ENCODE data around the gene GPC5. TPM values are rescaled to one million over a fixed set of nuclear protein-coding genes. Genes with fewer than 3 reads are reported as not detected.

Gene GPC5
- total and polyA plus RNA-seq, 2 donors (not counting 3 experiments of a cell fraction or from before 2014, with no cell fraction given) = 0.59 to 0.97 TPM

GRCh38 chr13:92912629-92913028 lies 1514.2 kb downstream of the GPC5 start:
- dilution Hi-C loops (cut with MboI; ENCODE audit: extremely low pct_ligation_motif_present, low sequenced_read_pairs) (no loop called here), intact Hi-C loops (cut with micrococcal nuclease) (no loop called here)
- ChIA-PET POLR2A (no interaction called here), CTCF (no interaction called here)
- Histone ChIP-seq H3K9me1 (replicated peaks; ENCODE audit: control insufficient read depth, extremely low read depth, insufficient read depth, low read length) (no peaks in the 10 kb centered on the region), H3K9me3 (replicated peaks; ENCODE audit: control insufficient read depth, insufficient read depth, low read length) (peaks cover 4% of the 10 kb centered on the region), H3K27me3 (ENCODE audit: control insufficient read depth in 2 of 2, insufficient read depth in 2 of 2, low read length in 2 of 2) (no peaks in the 10 kb centered on the region), H3K4me1 (ENCODE audit: control insufficient read depth, extremely low read depth, insufficient read depth, low read length) (no peaks in the 10 kb centered on the region), H3K4me2 (ENCODE audit: insufficient read depth, low read length) (no peak overlapping the region), H4K20me1 (replicated peaks; ENCODE audit: control insufficient read depth, extremely low read depth, insufficient read depth, low read length) (no peaks in the 10 kb centered on the region), H3K9ac (replicated peaks; ENCODE audit: extremely low read depth, insufficient read depth, low read length) (no peak overlapping the region), H2AFZ (ENCODE audit: low read depth, low read length) (no peak overlapping the region), H3K36me3 (ENCODE audit: control insufficient read depth in 2 of 2, extremely low read depth in 1 of 2, insufficient read depth in 2 of 2, low read length in 2 of 2) (no peaks in the 10 kb centered on the region), H3K4me3 (replicated peaks in 1 of 3; ENCODE audit: insufficient read depth in 1 of 3, low read depth in 1 of 3, low read length in 3 of 3) (no peak overlapping the region), H3K27ac (ENCODE audit: insufficient read depth, low read depth, low read length) (no peak overlapping the region), H3K79me2 (ENCODE audit: control insufficient read depth, insufficient read depth, low read length) (no peaks in the 10 kb centered on the region)
- no TSS peak for BruUV-seq (replicated peaks)
- DNase-seq (ENCODE audit: low read depth, low spot score) (no peak), FAIRE-seq (no peak)
- TF ChIP-seq CTCF (IDR thresholded peaks at IDR 0.05; ENCODE audit: extremely low read depth in 1 of 2, insufficient read depth in 1 of 2, low read depth in 1 of 2, low read length in 2 of 2) (no peak), MAX (IDR thresholded peaks at IDR 0.05; ENCODE audit: insufficient read depth, insufficient read length) (no peak), GATA2 (IDR thresholded peaks at IDR 0.05; ENCODE audit: insufficient read depth, insufficient read length, low read depth, low read length) (no peak), FOS (IDR thresholded peaks at IDR 0.05; ENCODE audit: borderline replicate concordance, insufficient read depth, low read length) (no peak), JUN (IDR thresholded peaks at IDR 0.05; ENCODE audit: borderline replicate concordance, insufficient read depth, insufficient read length, low read depth) (no peak), EZH2 (IDR thresholded peaks at IDR 0.05; ENCODE audit: borderline replicate concordance, low read depth, low read length, severe bottlenecking) (no peak), MYC (IDR thresholded peaks at IDR 0.05; ENCODE audit: low read depth, low read length) (no peak), POLR2A (IDR thresholded peaks at IDR 0.05; ENCODE audit: low read depth, low read length) (no peak), POLR2AphosphoS5 (IDR thresholded peaks at IDR 0.05; ENCODE audit: insufficient read depth, low read depth, low read length) (no peak)

Data from endothelial cell of umbilical vein (primary cell).